ENCODE data around the gene COPA.

The COPA gene

DNA sequence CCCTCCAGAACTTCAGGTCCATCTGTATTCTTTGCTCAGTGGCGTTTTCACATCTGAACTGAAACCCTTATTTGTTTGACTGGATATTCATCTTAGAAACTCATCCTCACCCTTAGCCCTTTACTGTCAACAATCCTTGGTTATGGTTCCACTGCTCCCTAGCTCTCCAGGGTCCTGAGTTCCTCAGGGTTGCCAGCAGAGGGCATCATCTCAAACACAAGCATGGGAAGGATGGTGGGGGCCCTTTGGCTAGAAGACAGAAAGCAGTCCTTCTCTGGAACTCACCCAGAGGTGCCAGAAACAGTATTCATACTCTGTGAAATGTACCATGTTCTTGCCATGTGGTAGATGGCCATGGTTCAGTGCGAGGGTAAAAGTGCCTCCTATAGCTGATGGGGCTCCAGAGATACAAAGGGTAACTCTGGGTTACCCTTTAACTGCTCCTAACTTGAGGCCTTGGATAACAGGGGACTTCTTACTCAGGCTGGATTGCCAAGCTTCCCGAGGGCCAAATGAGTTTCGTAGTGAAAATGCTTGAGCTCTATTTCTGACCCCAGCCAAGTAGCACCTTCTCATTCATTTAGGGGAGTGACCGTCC lies 11.4 kb upstream of the COPA start:
- TF ChIP-seq, protein P1, sequence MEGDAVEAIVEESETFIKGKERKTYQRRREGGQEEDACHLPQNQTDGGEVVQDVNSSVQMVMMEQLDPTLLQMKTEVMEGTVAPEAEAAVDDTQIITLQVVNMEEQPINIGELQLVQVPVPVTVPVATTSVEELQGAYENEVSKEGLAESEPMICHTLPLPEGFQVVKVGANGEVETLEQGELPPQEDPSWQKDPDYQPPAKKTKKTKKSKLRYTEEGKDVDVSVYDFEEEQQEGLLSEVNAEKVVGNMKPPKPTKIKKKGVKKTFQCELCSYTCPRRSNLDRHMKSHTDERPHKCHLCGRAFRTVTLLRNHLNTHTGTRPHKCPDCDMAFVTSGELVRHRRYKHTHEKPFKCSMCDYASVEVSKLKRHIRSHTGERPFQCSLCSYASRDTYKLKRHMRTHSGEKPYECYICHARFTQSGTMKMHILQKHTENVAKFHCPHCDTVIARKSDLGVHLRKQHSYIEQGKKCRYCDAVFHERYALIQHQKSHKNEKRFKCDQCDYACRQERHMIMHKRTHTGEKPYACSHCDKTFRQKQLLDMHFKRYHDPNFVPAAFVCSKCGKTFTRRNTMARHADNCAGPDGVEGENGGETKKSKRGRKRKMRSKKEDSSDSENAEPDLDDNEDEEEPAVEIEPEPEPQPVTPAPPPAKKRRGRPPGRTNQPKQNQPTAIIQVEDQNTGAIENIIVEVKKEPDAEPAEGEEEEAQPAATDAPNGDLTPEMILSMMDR (IDR thresholded peaks at IDR 0.05; ENCODE audit: insufficient read depth, low read depth, low read length, missing control alignments): peak; percentile 48
- DNase-seq (ENCODE audit: low read depth): peak; percentile 35
- no peak overlapping the region for H3K4me3 ChIP-seq (ENCODE audit: low read depth, low read length)

DNA sequence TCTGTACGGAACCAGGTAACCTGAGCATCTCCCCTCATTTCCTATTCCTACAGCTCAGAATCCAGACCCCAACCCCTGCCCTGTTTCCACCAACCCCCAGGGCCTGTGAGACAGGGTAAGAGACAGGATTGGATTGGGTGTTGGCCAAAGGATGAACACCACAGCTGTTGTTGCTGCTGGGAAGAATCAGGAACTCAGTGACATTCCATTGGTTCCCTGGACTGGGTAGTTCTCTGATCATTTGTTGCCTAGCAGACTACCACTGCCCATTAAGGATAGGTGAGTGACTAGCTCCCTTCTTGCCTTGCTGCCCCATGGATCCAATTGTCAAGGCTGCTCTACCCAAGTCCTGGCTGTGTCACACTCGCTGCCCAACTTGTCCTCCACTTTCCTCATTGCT lies 10.2 kb upstream of the COPA start:
- TF ChIP-seq, protein P1 (IDR thresholded peaks at IDR 0.05; ENCODE audit: insufficient read depth, low read depth, low read length, missing control alignments): no peak
- no peak overlapping the region for H3K4me3 ChIP-seq (ENCODE audit: low read depth, low read length)
- no peak for DNase-seq (ENCODE audit: low read depth)

DNA sequence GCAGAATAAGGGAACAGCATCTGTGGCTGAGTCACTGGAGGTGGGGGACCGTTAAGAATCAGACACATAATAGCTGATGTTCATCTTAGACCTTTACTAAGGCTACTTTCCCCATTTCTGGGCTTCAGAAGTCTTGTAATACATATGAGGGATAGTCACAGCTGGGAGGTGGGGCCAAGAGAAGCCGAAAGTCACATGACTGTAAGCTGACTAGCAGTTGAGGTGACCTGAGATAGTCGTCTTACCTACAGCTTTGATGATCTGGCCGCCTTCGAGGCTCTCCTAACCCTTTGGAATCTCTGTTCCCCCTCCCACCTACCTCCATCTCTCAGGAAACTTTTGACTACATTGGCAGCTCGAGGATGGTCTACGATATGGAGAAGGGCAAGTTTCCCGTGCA lies 9.5 kb upstream of the COPA start:
- DNase-seq (ENCODE audit: low read depth): no peak
- TF ChIP-seq, protein P1 (IDR thresholded peaks at IDR 0.05; ENCODE audit: insufficient read depth, low read depth, low read length, missing control alignments): no peak
- H3K4me3 ChIP-seq (ENCODE audit: low read depth, low read length): no peak overlapping the region

DNA sequence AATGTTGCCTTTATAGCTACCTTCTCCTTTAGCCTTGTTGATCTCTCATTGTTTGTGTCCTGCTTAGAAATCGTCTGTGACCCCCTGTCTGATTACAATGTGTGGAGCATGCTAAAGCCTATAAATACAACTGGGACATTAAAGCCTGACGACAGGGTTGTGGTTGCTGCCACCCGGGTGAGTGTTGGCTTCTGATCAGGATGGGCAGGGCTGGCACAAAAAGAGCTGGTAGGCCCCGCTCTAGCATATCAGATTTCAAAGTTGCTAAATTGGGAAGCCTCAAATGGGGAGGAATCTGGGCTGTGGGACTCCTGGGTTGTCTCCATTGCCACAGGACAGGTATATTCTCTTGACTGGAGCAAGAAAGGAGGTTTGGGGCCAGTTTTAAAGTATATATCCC lies 8.6 kb upstream of the COPA start:
- no peak for DNase-seq (ENCODE audit: low read depth)
- TF ChIP-seq, protein P1 (IDR thresholded peaks at IDR 0.05; ENCODE audit: insufficient read depth, low read depth, low read length, missing control alignments): no peak
- no peak overlapping the region for H3K4me3 ChIP-seq (ENCODE audit: low read depth, low read length)

DNA sequence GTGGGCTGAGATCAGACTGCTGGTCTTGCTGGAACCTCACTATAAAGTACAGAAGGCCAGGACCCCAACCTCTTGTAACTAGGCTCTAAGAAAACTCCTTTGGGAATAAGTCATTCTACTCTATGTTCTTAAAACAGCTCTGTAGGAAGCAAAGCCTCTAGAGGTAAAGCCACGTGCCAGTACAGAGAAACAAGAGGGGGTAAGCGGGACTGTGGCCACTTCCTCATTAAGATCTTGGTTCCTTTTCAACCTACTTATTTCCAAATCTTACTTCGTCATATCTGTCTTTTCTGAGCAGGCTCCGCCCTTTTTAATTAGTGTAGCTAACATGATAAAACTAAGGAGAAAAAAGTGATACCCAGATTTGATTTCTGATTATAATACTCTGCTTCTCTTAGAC lies 3.9 kb upstream of the COPA start:
- H3K4me3 ChIP-seq (ENCODE audit: low read depth, low read length): no peak overlapping the region
- DNase-seq (ENCODE audit: low read depth): peak; percentile 73
- TF ChIP-seq, protein P1 (IDR thresholded peaks at IDR 0.05; ENCODE audit: insufficient read depth, low read depth, low read length, missing control alignments): no peak

DNA sequence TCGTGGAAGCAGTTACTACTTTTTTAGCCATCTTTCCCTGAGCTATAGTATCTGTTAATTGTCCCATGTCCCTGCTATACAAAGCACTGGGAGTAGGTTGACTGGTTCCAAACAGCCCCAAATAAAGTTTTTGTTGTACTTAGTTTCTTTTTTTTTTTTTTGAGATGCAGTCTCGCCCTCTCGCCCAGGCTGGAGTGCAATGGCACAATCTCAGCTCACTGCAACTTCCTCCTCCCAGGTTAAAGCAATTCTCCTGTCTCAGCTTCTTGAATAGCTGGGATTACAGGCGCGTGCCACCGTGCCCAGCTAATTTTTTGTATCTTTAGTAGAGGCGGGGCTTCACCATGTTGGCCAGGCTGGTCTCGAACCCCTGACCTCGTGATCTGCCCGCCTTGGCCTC lies 3.4 kb upstream of the COPA start:
- H3K4me3 ChIP-seq (ENCODE audit: low read depth, low read length): no peak overlapping the region
- no peak for DNase-seq (ENCODE audit: low read depth)
- TF ChIP-seq, protein P1 (IDR thresholded peaks at IDR 0.05; ENCODE audit: insufficient read depth, low read depth, low read length, missing control alignments): no peak

DNA sequence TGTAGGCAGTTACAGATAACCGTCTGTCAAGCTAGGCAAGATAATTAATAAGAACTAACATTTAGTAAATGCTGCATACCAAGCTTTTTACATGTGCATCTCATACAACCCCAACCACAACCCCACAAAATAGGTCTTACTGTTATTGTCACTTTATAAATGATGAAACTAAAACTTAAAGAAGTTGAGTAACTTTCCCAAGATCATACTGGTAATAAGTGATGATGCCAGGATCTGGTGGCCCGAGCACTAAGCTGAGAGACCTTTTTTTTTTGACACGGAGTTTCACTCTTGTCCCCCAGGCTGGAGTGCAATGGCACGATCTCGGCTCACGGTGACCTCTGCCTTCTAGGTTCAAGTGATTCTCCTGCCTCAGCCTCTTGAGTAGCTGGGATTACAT lies 1.9 kb upstream of the COPA start:
- H3K4me3 ChIP-seq (ENCODE audit: low read depth, low read length): no peak overlapping the region
- DNase-seq (ENCODE audit: low read depth): no peak
- TF ChIP-seq, protein P1 (IDR thresholded peaks at IDR 0.05; ENCODE audit: insufficient read depth, low read depth, low read length, missing control alignments): no peak

Measured in GM12865 (cell line).